NCI-H2196 treated with DMSO at 0.1 percent for 48 hours (cell line): ENCODE data around the gene ROPN1L.
"Not testable (repeated sequence)": the region's sequence is repeated elsewhere in the genome, so short reads cannot be mapped to it uniquely, and the experiment has no call there.

ENCODE experiments used
- DNase-seq: peaks from one replicate; lab custom pipeline; 2025; ENCODE audit not compliant: unreplicated experiment; lab: John Stamatoyannopoulos, UW

Gene ROPN1L

DNA sequence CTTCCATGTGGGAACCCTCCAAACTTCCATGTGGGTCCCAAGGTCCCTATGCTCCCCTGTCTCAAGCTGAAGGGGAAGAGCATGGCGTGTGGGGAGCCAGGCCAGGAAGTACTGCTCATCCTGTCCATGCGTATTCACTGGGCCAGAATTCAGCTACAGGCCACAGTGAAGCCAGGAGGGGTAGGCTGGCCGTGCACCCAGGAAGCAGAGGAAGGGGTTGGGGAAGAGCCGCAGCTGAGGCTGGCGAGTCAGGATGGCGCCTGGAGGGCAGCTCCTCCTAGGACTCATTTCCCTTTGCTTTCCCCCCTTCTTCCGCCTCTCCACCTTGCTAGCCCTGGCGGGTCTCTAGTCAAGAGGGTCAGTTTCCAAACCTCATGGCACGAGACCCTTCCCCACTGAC is 57.4 kb downstream of the ROPN1L start:
- no peak for DNase-seq

- no peak for DNase-seq
These were observed 58.1 kb downstream of the ROPN1L start for GRCh38 chr5:10499776-10500175.

DNA sequence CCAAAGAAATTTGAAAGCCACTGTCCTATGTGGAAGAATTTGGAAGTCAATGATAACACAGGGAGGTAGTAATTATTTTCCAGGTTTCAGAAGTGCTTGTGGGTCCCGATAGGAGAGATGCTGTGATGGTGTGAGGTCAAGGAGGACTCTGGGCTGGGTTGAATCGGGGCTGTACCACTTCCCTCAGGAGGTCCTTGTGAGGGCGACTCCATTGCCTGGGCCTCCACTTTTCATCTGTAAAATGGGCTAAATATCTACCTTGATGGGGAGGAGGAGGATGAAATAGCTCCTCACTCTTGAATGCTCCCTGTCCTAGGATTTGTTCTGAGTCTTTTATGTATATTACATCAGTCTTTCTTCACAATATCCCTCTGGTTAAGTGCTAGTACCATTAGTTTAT is 59.0 kb downstream of the ROPN1L start:
- DNase-seq: no peak

DNA sequence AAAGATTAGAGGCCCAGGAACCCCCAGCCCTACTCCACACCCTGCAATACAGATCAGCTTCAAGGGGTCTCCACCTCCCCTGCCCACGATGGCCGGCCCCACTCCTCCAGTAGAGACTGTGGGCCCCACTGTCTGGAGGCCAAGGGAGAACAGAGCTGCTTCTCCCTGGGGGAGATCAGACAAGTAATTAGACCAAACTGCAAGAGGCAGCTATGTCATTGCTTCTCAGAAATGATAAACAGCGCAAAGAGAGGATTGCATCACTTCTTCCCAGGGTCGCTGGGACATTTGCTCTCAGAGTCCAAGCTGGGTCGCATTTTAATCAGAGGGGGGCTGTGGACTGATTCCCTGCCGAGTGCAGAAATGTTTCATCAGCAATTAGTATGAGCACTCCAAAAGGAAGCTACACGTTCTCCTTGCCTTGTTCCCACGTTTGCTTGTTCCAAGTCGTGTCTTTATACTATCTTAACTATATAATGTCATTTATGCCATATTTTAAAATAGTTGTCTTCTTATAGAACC is 59.9 kb downstream of the ROPN1L start:
- no peak for DNase-seq

DNA sequence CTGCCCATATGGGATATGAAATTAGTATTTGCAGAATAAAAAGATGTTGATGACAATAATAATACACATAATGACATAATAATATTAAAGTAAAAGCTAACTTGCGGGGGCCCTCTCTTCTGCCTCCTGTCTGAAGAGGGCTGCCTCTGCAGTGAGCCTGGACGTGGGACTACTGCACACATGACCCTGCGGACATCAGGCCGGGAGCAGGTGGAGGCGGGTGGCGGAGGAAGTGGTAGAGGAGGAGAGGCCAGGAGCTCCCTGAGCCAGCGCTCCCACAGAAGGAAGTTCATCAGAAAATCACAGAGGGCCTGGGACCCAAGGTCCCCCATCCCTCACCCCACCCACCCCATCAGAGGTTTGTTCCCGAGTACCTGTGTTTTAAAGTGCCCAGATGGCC is 60.5 kb downstream of the ROPN1L start:
- DNase-seq: no peak

DNA sequence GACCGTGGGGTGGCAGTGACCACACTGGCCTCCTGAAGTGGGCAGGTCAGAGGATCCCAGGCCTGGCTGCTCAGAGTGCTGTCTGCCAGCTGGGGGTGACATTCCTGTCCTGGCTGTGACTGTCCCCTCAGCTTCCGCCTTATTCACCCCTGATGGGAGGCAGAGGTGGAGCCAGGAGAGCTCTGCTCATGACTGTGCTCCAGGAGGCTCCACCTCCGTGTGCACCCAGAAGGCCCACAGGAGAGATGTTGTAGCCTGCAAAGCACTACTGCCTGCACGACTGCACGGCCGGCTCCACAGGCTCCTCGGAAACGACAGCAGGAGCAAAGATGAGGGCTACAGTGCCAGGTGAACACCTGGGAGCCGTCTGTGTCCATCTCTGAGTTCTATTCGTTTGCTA is 60.9 kb downstream of the ROPN1L start:
- no peak for DNase-seq

GRCh38 chr5:10503321-10503720 is 61.6 kb downstream of the ROPN1L start:
- DNase-seq: no peak

DNA sequence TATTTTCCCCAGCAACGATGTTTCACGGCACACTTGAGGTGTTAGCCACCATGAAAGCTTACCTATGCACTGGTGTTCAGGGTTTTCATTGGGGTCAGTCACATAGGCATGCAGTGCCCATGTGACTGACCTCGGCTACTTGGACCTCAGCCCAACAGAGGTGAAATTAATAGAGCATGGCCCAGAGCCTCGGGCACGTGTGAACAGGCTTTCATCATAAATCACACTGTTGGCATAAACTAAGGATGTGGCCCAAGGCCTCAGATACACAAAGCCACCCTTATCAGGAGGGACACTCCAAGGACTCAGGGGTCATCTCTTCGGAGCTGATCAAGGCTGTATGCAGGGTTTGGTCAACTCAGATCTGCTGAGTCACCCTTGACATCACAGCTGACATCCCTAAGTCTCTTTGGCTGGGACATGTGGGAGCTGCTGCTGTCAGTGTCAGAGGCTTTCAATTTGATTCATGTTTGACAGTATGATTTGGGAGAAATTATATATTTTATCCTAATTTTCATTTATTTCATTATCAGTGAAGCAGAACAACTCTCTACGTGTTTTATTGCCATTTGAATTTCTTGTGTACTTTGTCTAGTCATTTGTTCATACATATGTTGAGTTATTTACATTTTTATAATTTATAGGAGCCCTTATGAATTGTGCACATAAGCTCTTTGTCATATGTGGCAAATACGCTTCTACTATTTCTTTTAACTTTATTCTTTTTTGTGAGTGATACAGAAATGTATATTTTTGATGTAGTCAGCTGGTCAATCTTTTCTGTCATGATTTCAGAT is 62.5 kb downstream of the ROPN1L start:
- no peak for DNase-seq

- DNase-seq: no peak
These were observed 63.9 kb downstream of the ROPN1L start for GRCh38 chr5:10505517-10506095.

DNA sequence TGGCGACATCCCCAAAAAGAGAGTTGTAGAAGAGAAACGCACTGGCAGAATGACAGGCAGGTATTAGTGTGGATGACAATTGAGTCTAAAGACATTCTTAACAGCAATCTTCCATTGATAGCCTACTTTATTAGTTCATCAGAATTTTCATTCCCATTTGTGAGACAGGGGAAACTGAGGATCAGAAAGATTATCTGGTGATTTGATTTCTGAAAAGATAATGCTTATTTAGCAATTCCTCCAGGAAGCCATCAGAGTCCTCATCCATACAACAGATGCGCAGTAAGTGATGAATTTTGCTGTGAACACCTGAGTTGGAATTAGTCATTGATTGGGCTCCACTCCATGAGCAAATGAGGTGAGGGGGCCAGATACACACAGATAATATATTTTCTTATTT is 64.9 kb downstream of the ROPN1L start:
- no peak for DNase-seq

- no peak for DNase-seq
These were observed 66.0 kb downstream of the ROPN1L start for GRCh38 chr5:10507575-10508096.

DNA sequence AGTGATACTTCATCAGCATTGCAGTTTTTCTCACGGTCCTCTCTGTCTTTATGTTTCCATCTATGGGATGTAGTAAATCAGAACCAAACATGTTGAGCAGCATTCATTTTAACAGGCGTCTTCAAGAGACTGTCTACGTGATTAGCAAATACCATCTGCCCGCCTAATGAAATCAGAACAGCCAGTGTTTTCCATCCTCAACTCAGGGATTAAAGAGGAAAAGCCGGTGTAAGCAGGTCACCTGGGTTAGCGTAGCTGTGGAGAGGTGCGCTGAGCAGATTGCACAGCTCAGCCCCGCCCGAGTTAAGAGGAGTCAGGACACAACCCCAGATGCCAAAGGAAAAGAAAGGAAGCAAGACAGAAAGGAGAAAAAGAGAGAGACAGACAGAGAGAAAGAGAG is 67.9 kb downstream of the ROPN1L start:
- DNase-seq: no peak

- no peak for DNase-seq
These were observed 70.3 kb downstream of the ROPN1L start for GRCh38 chr5:10511741-10512640.

DNA sequence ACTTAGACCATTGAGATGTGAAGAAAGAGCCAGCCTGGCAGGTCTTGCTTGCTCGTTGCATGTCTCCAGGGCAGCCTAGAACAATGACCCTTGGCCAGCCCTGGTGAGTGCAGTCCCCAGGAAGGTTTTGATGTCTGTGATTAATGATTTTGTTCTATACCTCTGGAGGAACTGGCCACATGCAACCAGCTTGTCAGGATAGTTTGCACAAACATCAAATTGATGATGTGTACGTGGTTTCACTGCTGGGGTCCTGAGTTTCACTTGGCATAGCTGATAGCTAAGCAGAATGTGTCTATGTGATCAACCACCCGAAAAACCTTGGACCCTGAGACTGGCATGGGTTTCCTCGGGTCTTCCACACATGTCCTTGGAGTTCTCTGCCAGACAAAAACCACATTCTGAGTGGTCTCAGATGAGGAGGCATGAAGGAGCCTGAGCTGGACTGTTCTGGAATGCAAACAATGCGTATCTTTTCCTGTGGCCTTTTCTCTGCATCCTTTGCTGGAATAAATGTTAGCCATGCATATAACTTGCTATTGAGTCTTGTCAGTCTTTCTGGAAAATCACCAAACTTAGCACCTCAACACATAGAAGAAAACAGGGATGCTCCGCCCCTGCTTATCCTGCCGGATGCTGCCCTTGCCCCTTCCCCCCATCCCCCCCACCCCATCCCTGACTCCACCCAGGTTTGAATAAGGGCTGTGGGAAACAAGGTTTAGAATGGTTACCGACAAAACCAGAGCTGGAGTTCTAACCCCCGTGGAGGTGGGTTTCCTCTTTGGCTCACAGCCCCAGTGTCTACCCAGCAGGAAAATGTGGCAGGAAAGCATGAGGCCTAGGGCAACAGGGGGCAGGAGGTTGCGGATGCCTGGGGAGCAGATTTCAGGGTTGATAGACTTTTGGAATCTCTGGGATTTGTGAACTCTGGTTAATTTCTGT is 72.1 kb downstream of the ROPN1L start:
- DNase-seq: no peak

DNA sequence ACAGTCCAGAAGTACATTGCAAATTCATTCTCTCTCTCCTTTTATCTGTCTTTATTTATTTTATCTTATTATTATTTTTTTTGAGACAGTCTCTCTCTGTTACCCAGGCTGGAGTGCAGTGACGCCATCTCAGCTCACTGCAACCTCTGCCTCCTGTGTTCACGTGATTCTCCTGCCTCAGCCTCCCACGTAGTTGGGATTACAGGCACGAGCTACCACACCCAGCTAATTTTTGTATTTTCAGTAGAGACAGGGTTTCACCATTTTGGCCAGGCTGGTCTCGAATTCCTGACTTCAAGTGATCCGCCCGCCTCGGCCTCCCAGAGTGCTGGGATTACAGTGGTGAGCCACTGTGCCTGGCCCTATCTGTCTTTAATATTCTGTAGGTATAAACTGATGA is 72.9 kb downstream of the ROPN1L start:
- DNase-seq: not testable (repeated sequence)
